A673 (cell line): ENCODE measurements around the gene KCNH3. TPM values are rescaled to one million over a fixed set of nuclear protein-coding genes. Genes with fewer than 3 reads are reported as not detected.

Experiments used
- BruUV-seq: library from RNA; stranded (reverse); fragments of 400-500 nt; replicated peaks from 2 replicates; lab custom pipeline; 2021; lab: Mats Ljungman, UMichigan
- CTCF ChIA-PET: fragments of 300-600 bp; sonication (Branson Sonifier 250); formaldehyde crosslinking; loops from one replicate; lab custom pipeline; 2022; ENCODE audit warnings: antibody characterized with exemption; lab: Charles Lee
- POLR2A ChIA-PET: fragments of 300-600 bp; sonication (Branson Sonifier 250); formaldehyde crosslinking; loops from one replicate; lab custom pipeline; 2022; ENCODE audit warnings: antibody characterized with exemption; ENCODE audit not compliant: low non-redundant PET; lab: Charles Lee
- DNase-seq: peaks from one replicate; pipeline ENCODE4 v3.0.0-alpha.2; 2015; ENCODE audit warnings: low spot score
- H3K27ac ChIP-seq: fragments of 200-600 bp; sonication (generic); 2 replicates; pipeline ENCODE4 v1.5.1; 2016; ENCODE audit warnings: mixed run types, low read depth, mild to moderate bottlenecking, mixed read lengths, antibody characterized with exemption, low read length; ENCODE audit not compliant: poor library complexity, severe bottlenecking
- H3K27me3 ChIP-seq: fragments of 200-600 bp; sonication (generic); replicated peaks from 2 replicates; pipeline ENCODE4 v1.6.1; 2017; ENCODE audit warnings: mixed run types, low read depth, mild to moderate bottlenecking, mixed read lengths, antibody characterized with exemption, low read length; ENCODE audit not compliant: insufficient read depth, poor library complexity
- H3K36me3 ChIP-seq: fragments of 200-600 bp; sonication (generic); 2 replicates; pipeline ENCODE4 v1.6.1; 2016; ENCODE audit warnings: mixed run types, mild to moderate bottlenecking, mixed read lengths, antibody characterized with exemption, low read length; ENCODE audit not compliant: insufficient read depth, poor library complexity, severe bottlenecking
- H3K4me1 ChIP-seq: fragments of 200-600 bp; sonication (generic); 2 replicates; pipeline ENCODE4 v1.6.1; 2017; ENCODE audit warnings: mixed run types, mild to moderate bottlenecking, mixed read lengths, antibody characterized with exemption, low read length; ENCODE audit not compliant: insufficient read depth, poor library complexity, severe bottlenecking
- H3K4me3 ChIP-seq: fragments of 200-600 bp; sonication (generic); 2 replicates; pipeline ENCODE4 v1.5.1; 2016; ENCODE audit warnings: low read depth, mixed run types, mild to moderate bottlenecking, mixed read lengths, low read length; ENCODE audit not compliant: poor library complexity, severe bottlenecking
- H3K9me3 ChIP-seq: fragments of 200-600 bp; sonication (generic); 2 replicates; pipeline ENCODE4 v1.6.1; 2016; ENCODE audit warnings: mixed run types, low read depth, mild to moderate bottlenecking, mixed read lengths, antibody characterized with exemption, low read length; ENCODE audit not compliant: poor library complexity, severe bottlenecking
- EZH2 ChIP-seq: fragments of 200-600 bp; sonication (generic); IDR thresholded peaks from 2 replicates; pipeline ENCODE4 v1.6.1; 2017; ENCODE audit warnings: borderline replicate concordance, low read depth, mild to moderate bottlenecking, mixed read lengths, antibody characterized with exemption, low read length; ENCODE audit not compliant: poor library complexity, severe bottlenecking
- intact Hi-C: fragments of 100-400 bp; cut with micrococcal nuclease; formaldehyde crosslinking; loops from one replicate; pipeline ENCODE4 v1.10.0; 2022; ENCODE audit not compliant: unreplicated experiment
- total RNA-seq: library from RNA; stranded (reverse); gene quantifications from 2 replicates; pipeline ENCODE4 v1.2.3, GENCODE V29; 2021
- TF ChIP-seq, protein P1 (sequence below): fragments of 300-800, 200-600 bp; sonication (generic); conservative IDR thresholded peaks from 2 replicates; pipeline ENCODE4 v1.5.1; 2017; ENCODE audit warnings: low read depth, mild to moderate bottlenecking, antibody characterized with exemption, low read length, moderate library complexity, mixed read lengths

Gene KCNH3
- total RNA-seq, 1 experiment from 2014 or later: 4.0 TPM

DNA sequence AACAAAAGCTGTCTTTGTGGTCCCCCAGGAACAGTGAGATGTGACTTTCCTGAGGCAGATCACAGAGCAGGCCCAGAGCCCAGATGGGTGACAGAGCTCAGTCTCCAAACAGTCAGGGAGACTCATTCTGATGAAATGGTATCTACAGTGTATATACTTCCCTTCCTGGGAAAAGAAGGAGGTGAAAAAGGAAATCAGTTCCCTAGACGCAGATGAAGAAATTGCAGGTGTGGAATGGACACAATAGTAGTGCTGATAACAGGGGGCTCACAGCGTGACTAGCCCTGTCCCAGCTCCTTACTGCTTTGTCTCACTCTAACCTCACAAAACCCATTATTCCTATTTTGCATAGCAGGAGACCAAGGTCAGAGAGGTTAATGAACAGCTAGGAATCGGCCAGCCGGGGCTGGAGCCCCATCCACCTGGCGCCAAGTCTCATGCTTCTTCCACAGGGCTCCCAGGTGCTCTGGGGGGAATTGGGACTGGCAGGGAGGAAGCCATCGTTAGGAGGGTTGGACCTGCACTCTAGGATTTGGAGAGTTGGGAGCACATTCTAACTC lies 11.9 kb downstream of the KCNH3 start:
- Histone ChIP-seq H3K36me3 (no peaks in the 10 kb centered on the region), H3K27me3 (no peaks in the 10 kb centered on the region), H3K9me3 (no peaks in the 10 kb centered on the region), H3K27ac (no peak overlapping the region), H3K4me1 (no peaks in the 10 kb centered on the region), H3K4me3 (no peak overlapping the region)
- DNase-seq: no peak
- CTCF ChIA-PET: interaction anchor here (0.8 kb wide), 1 partner anchor 203 kb away, joined by 3 read pairs; no protein-coding TSS in a partner anchor
- POLR2A ChIA-PET: interaction anchor here (0.5 to 0.6 kb wide), 3 partner anchors 17 to 281 kb away, joined by 3 to 7 read pairs (median 3); no protein-coding TSS in a partner anchor
- TF ChIP-seq, protein P1, sequence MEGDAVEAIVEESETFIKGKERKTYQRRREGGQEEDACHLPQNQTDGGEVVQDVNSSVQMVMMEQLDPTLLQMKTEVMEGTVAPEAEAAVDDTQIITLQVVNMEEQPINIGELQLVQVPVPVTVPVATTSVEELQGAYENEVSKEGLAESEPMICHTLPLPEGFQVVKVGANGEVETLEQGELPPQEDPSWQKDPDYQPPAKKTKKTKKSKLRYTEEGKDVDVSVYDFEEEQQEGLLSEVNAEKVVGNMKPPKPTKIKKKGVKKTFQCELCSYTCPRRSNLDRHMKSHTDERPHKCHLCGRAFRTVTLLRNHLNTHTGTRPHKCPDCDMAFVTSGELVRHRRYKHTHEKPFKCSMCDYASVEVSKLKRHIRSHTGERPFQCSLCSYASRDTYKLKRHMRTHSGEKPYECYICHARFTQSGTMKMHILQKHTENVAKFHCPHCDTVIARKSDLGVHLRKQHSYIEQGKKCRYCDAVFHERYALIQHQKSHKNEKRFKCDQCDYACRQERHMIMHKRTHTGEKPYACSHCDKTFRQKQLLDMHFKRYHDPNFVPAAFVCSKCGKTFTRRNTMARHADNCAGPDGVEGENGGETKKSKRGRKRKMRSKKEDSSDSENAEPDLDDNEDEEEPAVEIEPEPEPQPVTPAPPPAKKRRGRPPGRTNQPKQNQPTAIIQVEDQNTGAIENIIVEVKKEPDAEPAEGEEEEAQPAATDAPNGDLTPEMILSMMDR: no peak
- TF ChIP-seq EZH2: no peak
- no TSS peak for BruUV-seq
- intact Hi-C loops: no loop called here

GRCh38 chr12:49552014-49552413 lies 13.2 kb downstream of the KCNH3 start:
- POLR2A ChIA-PET: no interaction called here
- H3K4me3 ChIP-seq: no peak overlapping the region
- CTCF ChIA-PET: no interaction called here
- no peaks in the 10 kb centered on the region for H3K27me3 ChIP-seq
- no peaks in the 10 kb centered on the region for H3K36me3 ChIP-seq
- TF ChIP-seq, protein P1: no peak
- TF ChIP-seq EZH2: no peak
- intact Hi-C loops: no loop called here
- no peak overlapping the region for H3K27ac ChIP-seq
- no peak for DNase-seq
- H3K4me1 ChIP-seq: no peaks in the 10 kb centered on the region
- H3K9me3 ChIP-seq: no peaks in the 10 kb centered on the region
- BruUV-seq: no TSS peak

DNA sequence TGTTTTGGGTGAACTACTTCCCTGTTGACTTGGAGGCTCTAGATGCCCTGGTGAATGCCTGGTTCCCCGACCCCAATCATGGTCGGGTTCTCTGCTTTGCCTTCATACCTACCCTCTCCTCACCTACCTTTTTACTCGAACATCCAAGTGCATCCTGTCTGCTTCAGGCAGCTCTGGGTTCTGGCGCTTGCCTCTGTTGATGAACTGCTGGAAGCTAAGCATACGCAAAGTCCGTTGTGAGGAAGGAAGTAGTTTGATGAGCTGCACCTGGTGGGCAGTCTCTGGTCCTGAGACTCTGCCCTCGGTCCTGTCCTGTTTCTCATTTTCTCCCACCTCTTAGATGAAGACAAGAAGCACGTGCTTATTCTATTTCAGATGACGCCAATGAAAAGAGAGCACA lies 13.6 kb downstream of the KCNH3 start:
- no peaks in the 10 kb centered on the region for H3K36me3 ChIP-seq
- no peaks in the 10 kb centered on the region for H3K4me1 ChIP-seq
- CTCF ChIA-PET: interaction anchor here (0.5 kb wide), 1 partner anchor 17 kb away, joined by 7 read pairs; no protein-coding TSS in a partner anchor
- intact Hi-C loops: no loop called here
- no peaks in the 10 kb centered on the region for H3K27me3 ChIP-seq
- POLR2A ChIA-PET: no interaction called here
- H3K27ac ChIP-seq: no peak overlapping the region
- TF ChIP-seq, protein P1: no peak
- no peak for TF ChIP-seq EZH2
- no TSS peak for BruUV-seq
- H3K9me3 ChIP-seq: no peaks in the 10 kb centered on the region
- DNase-seq: no peak
- no peak overlapping the region for H3K4me3 ChIP-seq
